GM23338 (cell line): ENCODE data around the gene PEAK3.

Experiments
- CTCF ChIP-seq, 2 experiments: fragments of 200-600 bp in 1 of 2; sonication (generic) in 1 of 2; conservative IDR thresholded peaks; 2 replicates each; pipeline versions ENCODE4 v1.5.1 to v1.6.1; 2016 to 2017; ENCODE audit warnings: antibody characterized with exemption in 2 of 2, low read depth in 2 of 2, mild to moderate bottlenecking in 2 of 2, moderate library complexity in 1 of 2
- EZH2 ChIP-seq: fragments of 200-600 bp; sonication (generic); IDR thresholded peaks from one replicate; pipeline ENCODE4 v1.8.0; 2017; ENCODE audit warnings: antibody characterized with exemption, mild to moderate bottlenecking, low read depth; ENCODE audit not compliant: unreplicated experiment
- POLR2AphosphoS5 ChIP-seq: IDR thresholded peaks from 2 replicates; pipeline ENCODE4 v1.6.1; 2016; ENCODE audit warnings: antibody characterized with exemption, low read depth

- TF ChIP-seq CTCF (conservative IDR thresholded peaks at IDR 0.05; ENCODE audit: low read depth in 2 of 2) (peak; percentile 76 to 82), EZH2 (no peak), POLR2AphosphoS5 (no peak)
Measured at GRCh38 chr19:2261438-2262172, 20.4 kb downstream of the PEAK3 start.
